DMS 273 (cell line): Measurements from ENCODE around the gene GHRHR.

Experiments used
- DNase-seq: peaks from one replicate; lab custom pipeline; 2025; ENCODE audit not compliant: unreplicated experiment; lab: John Stamatoyannopoulos, UW

GHRHR gene

DNA sequence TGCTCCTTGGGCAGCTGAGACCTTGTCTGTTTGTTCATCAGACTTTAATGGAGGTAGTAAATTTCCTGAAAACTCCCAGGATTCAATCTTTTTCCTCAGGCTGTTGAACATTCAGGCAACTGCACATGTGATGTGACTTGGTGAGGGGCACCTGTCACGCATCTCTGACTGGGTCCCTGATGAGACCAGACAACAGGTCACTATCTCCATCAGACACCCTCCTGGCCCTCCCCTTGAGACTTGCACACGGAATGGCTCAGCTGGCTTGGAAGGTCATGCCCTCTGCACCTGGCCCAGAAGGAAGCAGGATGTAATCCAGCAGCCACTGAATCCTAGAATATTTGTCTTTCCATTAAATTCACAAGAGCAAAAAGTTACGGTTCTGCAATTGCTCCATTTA, 36.2 kb upstream of the GHRHR start:
- DNase-seq, result no peak

- no peak for DNase-seq
Observed at GRCh38 chr7:30928254-30928872, 35.4 kb upstream of the GHRHR start.

GRCh38 chr7:30929686-30930085, 34.1 kb upstream of the GHRHR start:
- no peak for DNase-seq

- DNase-seq, result no peak
Observed at GRCh38 chr7:30930621-30931020, 33.1 kb upstream of the GHRHR start.

DNA sequence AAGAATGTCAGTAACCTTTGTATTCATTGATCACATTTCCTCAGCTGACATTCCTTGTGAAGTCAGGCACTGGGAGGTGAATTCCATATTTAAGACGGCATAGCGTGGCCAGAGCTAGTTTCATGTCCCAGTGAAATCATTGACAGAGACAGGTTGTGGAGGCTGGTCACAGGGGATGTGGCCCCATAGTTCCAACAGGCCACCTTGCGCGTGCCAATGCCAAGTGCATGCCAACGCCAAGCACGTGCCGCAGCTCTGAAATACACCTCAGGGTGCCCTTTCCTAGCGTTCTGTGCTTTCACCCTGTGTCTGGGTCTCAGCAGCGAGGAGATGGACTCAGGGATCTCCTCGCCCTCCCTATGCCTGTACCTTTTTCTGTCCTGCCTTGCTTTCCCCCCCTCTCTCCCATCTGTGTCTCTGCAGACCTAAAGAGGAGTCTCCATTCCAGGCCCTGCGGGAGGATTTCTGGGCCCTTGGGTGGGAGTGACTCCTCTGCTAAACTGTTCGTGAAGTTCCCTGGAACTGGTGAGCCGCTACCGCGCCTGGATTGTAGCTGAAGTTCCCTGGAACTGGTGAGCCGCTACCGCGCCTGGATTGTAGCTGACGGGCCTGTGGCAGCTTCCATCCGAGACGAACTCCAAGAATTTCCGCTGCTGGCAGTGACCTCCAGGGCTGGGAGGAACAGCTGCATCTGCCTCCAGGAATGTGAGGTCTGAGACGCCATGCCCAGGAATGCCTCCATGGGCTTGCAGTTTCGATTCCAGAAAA, 32.4 kb upstream of the GHRHR start:
- no peak for DNase-seq

GRCh38 chr7:30931929-30932540, 31.7 kb upstream of the GHRHR start:
- DNase-seq, result no peak

DNA sequence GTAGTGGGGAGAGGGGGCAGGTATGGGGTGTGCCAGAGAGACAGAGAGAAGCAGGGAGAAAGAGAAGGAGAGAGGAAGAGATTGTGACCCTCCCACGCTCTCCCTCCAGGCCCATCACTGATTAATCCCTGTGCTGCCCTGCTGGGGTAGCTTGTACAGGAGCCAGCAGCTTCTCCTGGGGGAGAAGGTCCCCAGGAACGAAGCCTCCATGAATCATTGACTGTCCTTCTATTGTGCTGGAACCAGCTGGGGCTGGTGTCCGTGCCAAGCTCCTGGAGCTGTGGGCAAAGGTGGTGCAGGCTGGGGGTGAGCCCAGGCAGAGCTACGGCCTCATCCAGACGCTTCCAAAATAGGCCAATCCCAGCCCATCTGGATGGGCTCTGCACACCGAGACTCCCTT, 31.2 kb upstream of the GHRHR start:
- no peak for DNase-seq

GRCh38 chr7:30933124-30933974, 30.4 kb upstream of the GHRHR start:
- DNase-seq, result no peak

- DNase-seq, result no peak
Observed at GRCh38 chr7:30934225-30934624, 29.5 kb upstream of the GHRHR start.

- DNase-seq, result no peak
Observed at GRCh38 chr7:30934732-30935568, 28.8 kb upstream of the GHRHR start.

DNA sequence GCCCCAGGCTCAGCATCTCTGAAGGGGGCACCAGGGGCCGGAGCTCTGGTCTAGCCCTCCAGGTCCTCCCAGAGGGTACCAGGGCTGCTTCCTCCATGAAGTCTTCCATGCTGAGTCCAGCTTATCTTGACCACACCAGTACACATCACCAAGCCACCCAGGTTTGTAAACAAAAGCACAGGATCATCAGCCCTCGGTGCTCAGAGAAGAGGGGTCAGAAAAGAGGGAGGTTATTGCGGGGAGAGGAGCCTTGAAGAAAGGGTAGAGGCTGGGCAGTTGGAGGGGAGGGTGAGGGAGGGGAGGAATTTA, 28.2 kb upstream of the GHRHR start:
- DNase-seq, result no peak

DNA sequence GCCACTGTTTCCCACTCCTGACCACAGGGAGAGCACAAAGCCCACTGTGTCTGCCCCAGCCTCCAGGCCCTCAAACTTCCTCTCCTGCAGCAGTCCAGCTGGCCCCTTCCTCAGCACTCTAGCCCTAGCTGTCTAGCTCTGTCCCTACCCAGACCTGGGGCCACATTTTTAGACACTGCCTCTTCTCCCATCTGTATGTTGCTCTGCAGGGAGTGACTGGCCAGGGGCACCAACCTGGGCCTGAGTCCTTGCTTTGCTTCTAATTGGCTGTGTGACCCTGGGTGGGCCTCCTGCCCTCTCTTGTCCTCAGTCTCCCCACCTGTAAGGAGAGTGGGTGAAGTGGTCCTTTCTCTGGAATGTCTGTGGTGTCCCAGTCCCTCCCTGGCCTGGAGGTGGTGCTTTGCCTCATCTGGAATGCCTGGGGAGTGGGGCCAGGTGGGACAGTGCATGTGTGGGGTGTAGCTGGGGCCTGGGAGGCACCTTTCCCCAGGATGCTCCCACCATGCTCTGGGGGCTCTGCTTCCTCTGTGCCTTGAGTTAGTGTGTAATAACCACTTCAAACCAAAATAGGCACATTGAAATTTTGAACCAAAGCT, 27.0 kb upstream of the GHRHR start:
- no peak for DNase-seq

- DNase-seq, result no peak
Observed at GRCh38 chr7:30937416-30937815, 26.3 kb upstream of the GHRHR start.

- peak; percentile 96 for DNase-seq
Observed at GRCh38 chr7:30938435-30939316, 25.1 kb upstream of the GHRHR start.

GRCh38 chr7:30941582-30942323, 22.0 kb upstream of the GHRHR start:
- no peak for DNase-seq

DNA sequence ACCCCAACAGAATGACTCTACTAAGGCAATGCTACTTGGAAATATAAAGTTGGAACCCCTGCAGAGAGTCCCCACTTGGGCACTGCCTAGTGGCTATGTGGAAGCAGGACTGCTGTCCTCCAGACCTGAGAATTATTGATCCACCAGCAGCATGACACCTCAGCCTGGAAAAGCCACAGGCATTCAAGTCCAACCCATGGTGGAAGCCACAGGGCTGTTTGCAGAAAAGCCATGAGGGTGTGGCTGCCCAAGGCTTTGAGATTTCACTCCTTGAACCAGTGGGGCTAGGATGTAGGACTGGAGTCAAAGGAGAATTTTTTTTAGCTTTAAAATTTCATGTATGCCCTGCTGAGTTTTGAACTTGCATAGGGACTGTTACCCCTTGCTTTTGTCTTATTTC, 13.6 kb upstream of the GHRHR start:
- no peak for DNase-seq

GRCh38 chr7:30954914-30955313, 8.8 kb upstream of the GHRHR start:
- DNase-seq, result no peak

DNA sequence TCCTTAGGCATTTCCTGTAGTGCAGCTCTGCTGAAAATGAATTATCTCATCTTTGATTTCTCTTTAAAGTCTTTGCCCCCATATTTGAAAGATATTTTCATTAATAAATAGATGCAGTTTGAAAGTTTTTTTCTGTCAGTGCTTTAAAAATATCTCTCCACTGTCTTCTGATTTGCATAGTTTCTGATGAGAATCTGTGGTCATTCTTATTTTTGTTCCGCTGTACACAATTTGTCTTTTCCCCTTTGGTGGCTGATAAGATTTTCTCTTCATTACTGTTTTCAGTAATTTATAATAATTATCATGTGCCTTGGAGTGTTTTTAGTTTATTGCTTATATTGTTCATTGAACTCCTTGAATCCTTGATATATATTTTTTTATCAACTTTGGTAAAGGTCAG, 7.0 kb upstream of the GHRHR start:
- DNase-seq, result no peak

GRCh38 chr7:30965372-30965771, 1.6 kb downstream of the GHRHR start:
- DNase-seq, result peak; percentile 26
